Vagina (tissue), 2 donors: ENCODE results near the gene SPDYC.

Experiments used
- POLR2A ChIP-seq, 2 donors: fragments of 450-650 bp; IDR thresholded peaks; one replicate each; pipeline ENCODE4 v1.6.1; 2017; ENCODE audit warnings: antibody characterized with exemption in 2 of 2, mild to moderate bottlenecking in 2 of 2, moderate library complexity in 2 of 2
- POLR2AphosphoS5 ChIP-seq, 2 donors: sonication (generic); formaldehyde crosslinking; IDR thresholded peaks; one replicate each; pipeline ENCODE4 v1.9.0; 2017; ENCODE audit warnings: antibody characterized with exemption in 2 of 2, mild to moderate bottlenecking in 2 of 2, low read depth in 1 of 2; ENCODE audit not compliant: insufficient read depth in 1 of 2
- TF ChIP-seq, protein P1 (sequence below), 3 experiments: fragments of 450-650 bp in 2 of 3; fragments of 200-600 bp in 1 of 3; sonication (generic) in 1 of 3; IDR thresholded peaks; one replicate each; pipeline ENCODE4 v1.5.1; 2017 to 2019; ENCODE audit warnings: antibody characterized with exemption in 3 of 3, mild to moderate bottlenecking in 2 of 3, moderate library complexity in 2 of 3

GRCh38 chr11:65172600-65172999 is 2.6 kb downstream of the SPDYC start:
- TF ChIP-seq, protein P1, sequence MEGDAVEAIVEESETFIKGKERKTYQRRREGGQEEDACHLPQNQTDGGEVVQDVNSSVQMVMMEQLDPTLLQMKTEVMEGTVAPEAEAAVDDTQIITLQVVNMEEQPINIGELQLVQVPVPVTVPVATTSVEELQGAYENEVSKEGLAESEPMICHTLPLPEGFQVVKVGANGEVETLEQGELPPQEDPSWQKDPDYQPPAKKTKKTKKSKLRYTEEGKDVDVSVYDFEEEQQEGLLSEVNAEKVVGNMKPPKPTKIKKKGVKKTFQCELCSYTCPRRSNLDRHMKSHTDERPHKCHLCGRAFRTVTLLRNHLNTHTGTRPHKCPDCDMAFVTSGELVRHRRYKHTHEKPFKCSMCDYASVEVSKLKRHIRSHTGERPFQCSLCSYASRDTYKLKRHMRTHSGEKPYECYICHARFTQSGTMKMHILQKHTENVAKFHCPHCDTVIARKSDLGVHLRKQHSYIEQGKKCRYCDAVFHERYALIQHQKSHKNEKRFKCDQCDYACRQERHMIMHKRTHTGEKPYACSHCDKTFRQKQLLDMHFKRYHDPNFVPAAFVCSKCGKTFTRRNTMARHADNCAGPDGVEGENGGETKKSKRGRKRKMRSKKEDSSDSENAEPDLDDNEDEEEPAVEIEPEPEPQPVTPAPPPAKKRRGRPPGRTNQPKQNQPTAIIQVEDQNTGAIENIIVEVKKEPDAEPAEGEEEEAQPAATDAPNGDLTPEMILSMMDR (IDR thresholded peaks at IDR 0.05): no peak
- TF ChIP-seq POLR2A (IDR thresholded peaks at IDR 0.05) (no peak), POLR2AphosphoS5 (IDR thresholded peaks at IDR 0.05; ENCODE audit: insufficient read depth in 1 of 2, low read depth in 1 of 2) (no peak)
